GM21717 (cell line): ENCODE results near the gene KCNJ15.

ENCODE experiments used
- ATAC-seq: cut with Tn5 transposase; IDR thresholded peaks from one replicate; pipeline ENCODE4 v1.9.1; 2021; ENCODE audit warnings: mild to moderate bottlenecking, moderate library complexity; ENCODE audit not compliant: unreplicated experiment

KCNJ15 gene

GRCh38 chr21:38297194-38297631, 40.4 kb downstream of the KCNJ15 start:
- no peak for ATAC-seq

GRCh38 chr21:38297871-38298270, 41.1 kb downstream of the KCNJ15 start:
- ATAC-seq: no peak

- no peak for ATAC-seq
Observed at GRCh38 chr21:38298832-38299231, 42.0 kb downstream of the KCNJ15 start.

GRCh38 chr21:38299671-38300070, 42.9 kb downstream of the KCNJ15 start:
- ATAC-seq: no peak

- ATAC-seq: no peak
Observed at GRCh38 chr21:38300141-38300578, 43.4 kb downstream of the KCNJ15 start.

- no peak for ATAC-seq
Observed at GRCh38 chr21:38301321-38302214, 44.8 kb downstream of the KCNJ15 start.

GRCh38 chr21:38303300-38303699, 46.5 kb downstream of the KCNJ15 start:
- no peak for ATAC-seq

- no peak for ATAC-seq
Observed at GRCh38 chr21:38306433-38307141, 49.8 kb downstream of the KCNJ15 start.

- ATAC-seq: no peak
Observed at GRCh38 chr21:38307771-38308531, 51.2 kb downstream of the KCNJ15 start.

- ATAC-seq: no peak
Observed at GRCh38 chr21:38308532-38309119, 51.8 kb downstream of the KCNJ15 start.

- ATAC-seq: no peak
Observed at GRCh38 chr21:38310646-38311485, 54.1 kb downstream of the KCNJ15 start.

GRCh38 chr21:38311765-38312164, 55.0 kb downstream of the KCNJ15 start:
- no peak for ATAC-seq

- no peak for ATAC-seq
Observed at GRCh38 chr21:38312822-38313221, 56.0 kb downstream of the KCNJ15 start.

GRCh38 chr21:38314558-38314957, 57.8 kb downstream of the KCNJ15 start:
- no peak for ATAC-seq

GRCh38 chr21:38315122-38315521, 58.3 kb downstream of the KCNJ15 start:
- ATAC-seq: no peak

GRCh38 chr21:38319781-38320180, 63.0 kb downstream of the KCNJ15 start:
- ATAC-seq: no peak

GRCh38 chr21:38321568-38321967, 64.8 kb downstream of the KCNJ15 start:
- no peak for ATAC-seq

GRCh38 chr21:38322311-38322950, 65.6 kb downstream of the KCNJ15 start:
- no peak for ATAC-seq

- ATAC-seq: no peak
Observed at GRCh38 chr21:38323721-38324531, 67.1 kb downstream of the KCNJ15 start.
